GM15510 (cell line): Measurements from ENCODE around the gene CIITA.

Source experiments
- POLR2A ChIP-seq: IDR thresholded peaks from 3 replicates; pipeline ENCODE4 v1.6.1; 2011; ENCODE audit warnings: borderline replicate concordance; ENCODE audit not compliant: insufficient read length; ENCODE audit errors: extremely low read depth

CIITA gene

DNA sequence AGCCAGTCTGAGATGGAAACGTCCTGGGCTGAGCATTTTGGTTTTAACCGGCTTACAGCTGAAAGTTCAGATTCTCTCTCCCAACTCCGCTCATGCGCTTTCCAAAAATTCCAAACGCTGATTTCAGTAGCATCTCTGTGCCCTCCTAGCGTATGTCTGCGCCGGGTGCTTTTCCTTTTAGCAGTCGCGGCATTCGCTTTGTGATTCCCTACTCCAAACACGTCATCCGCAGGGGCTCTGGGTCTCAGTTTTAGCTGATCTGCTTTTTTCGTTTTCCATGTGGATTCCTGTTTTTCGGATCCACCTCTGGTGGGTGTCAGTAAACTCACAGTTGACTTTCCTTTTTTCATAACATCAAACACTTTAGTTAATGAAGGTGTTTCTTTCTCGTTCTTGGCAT lies 36.3 kb upstream of the CIITA start:
- no peak for TF ChIP-seq POLR2A

DNA sequence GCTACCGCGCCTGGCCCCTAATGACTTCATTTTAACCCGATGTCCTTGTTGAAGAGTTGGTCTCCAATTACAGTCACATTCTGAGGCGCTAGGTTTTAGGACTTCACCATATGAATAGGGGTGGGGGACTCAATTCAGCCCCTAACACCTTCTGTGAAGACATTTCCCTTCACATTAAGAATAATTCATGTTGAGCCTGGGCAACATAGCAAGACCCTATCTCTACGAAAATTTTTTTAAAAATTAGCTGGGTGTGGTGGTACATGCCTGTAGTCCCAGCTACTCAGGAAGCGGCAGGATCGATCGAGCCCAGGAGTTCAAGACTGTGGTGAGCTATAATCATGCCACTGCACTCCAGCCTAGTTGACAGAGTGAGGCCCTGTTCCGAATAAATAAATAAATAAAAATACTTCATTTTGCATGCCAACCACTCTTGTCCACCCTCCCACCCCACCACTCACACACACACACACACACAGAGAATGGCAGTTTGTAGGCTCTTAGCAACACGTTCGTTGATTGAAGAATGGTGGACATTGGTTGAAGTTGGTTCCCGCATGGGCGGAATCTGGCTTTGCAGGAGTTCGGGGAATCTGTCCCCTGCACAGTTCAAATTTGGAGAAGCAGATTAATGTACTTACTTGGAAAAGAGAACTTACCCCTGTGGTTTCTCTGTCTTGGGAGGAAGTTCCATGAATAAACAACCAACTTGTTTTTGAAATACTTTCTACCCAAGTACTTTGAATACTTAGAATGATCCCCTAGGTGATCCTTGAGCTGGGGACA lies 30.6 kb upstream of the CIITA start:
- no peak for TF ChIP-seq POLR2A

DNA sequence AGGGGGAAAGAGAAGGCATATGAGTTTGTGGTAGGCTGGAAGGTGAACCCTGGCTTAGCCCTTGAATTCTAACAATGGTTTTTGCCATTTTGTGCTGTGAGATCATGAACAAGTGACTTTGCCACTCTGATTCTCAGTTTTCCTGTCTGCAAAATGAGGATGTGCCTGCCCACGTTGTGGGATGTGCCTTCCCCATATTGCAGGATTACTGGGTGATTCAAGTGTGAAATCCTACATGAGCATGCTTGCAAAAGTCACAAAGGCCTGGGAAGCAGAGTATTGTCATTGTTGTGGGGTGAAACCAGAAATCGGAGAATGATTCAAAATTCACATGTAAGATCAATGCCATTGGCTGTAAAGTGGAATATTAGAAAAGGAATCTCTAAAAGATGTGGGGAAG lies 29.8 kb upstream of the CIITA start:
- no peak for TF ChIP-seq POLR2A

DNA sequence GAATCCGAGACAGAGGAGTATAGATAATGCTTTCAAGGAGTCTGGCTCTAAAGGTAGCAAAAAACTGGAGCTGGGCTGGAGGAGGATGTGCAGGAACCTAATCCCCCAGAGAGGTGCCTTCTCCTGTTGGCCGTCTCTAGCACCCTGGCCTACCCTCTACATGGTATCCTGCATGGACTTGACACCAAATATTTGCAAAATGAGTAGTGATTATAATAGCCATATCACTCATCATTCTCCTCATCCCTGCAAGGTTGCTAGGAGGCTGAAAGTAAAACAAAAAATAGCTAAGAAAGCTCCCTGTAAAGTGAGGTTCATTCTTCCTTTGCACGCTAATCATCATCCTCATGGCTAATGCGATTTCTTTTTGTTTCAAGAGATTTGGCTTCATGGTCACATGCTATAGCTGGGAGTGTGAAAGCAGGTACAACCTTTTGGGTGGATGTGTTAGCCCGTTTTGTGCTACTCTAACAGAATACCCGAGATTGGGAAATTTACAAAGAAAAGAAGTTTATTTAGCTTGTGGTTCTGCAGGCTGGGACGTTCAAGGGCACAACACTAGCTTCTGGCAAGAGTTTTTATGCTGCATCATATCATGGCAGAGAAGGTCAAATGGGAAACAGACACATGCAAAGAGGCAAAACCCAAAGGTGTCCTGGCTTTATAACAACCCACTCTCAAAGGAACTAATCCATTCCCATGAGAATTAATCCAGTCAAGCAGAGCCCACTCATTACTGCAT lies 27.1 kb upstream of the CIITA start:
- no peak for TF ChIP-seq POLR2A

DNA sequence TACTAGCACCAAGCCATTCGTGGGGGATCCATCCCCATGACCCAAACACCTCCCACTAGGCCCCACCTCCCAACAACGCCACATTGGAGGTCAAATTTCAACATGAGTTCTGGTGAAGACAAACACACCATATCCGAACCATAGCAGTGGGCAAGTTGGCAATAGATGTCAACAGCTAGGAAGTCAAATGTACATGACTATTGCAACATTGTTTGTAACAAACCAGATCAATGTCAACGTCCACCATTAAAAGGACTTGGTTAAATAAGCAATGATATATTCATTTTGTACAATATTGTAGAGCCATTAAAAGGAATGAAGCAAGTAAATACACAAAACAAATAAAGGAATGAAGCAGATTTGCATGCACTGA lies 26.5 kb upstream of the CIITA start:
- no peak for TF ChIP-seq POLR2A

DNA sequence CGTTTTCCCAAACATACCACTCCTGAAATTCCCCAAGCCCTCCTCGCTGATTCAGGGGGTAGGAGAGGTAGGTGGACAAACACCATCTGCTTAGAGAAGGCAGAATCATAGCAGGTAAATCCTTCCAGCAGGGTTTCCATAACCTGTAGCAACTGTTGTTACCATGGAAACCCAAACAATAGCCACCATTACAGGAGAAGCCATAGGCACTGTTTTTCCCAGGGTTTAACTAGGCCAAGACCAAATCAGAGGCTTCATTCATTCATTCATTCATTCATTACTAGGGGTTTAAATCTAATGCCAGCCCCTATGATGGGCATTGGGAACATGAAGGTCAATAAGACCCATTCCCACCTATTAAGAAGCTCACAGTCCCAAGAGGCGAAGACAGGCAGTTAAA lies 25.5 kb upstream of the CIITA start:
- TF ChIP-seq POLR2A, result no peak

DNA sequence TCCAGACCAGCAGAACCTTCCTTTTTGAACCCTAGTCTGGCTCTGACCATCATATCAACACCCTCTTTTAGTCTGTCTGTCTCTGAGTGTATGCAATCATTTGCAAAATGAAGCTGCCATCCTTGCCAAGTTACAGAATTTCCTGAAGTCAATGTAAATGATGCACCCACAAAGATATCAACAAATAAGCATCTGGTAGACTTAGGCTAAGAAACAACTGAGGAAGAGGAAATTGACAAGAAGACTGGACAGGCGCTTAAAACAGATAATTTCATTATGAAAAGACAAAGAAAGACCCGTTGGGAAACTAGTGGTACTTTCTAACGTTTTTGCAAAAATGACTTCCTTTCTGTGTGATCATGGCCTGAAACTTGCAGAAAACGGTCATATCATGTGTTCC lies 24.7 kb upstream of the CIITA start:
- no peak for TF ChIP-seq POLR2A

DNA sequence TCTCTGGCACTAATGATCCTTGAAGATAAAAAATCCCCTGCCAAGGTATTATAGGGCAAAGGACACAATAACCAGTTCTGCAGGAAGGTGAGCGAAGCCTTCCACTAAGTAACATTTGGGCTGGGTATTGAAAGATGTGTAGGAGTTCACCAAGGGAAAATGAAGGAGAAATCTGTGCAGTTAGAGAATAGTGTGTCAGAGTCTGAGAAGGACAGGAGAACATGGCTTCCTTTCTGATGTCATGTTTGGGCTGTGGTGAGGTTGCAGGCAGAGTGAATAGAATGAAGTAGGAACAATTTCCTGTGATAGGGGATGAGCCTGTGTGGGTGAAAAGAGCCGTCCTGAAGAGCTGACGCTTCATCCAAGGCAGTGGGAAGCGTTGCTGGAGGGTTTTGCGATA lies 24.1 kb upstream of the CIITA start:
- TF ChIP-seq POLR2A, result no peak

DNA sequence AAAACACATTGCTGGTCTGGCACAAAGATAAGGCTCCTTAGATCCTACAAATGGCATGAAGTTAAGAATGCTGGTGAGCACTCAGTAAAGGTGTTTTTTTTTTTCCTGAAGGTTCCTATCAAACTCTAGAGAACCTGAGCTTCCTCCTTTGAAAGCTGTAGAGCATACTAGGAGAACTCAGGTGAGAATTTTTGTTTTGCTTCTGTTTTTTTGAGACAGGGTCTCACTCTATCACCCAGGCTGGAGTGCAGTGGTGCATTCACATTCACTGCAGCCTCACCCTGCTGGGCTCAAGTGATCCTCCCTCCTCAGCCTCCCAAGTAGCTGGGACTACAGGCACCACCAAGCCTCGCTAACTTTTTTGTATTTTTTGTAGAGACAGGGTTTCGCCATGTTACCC lies 21.0 kb upstream of the CIITA start:
- no peak for TF ChIP-seq POLR2A

DNA sequence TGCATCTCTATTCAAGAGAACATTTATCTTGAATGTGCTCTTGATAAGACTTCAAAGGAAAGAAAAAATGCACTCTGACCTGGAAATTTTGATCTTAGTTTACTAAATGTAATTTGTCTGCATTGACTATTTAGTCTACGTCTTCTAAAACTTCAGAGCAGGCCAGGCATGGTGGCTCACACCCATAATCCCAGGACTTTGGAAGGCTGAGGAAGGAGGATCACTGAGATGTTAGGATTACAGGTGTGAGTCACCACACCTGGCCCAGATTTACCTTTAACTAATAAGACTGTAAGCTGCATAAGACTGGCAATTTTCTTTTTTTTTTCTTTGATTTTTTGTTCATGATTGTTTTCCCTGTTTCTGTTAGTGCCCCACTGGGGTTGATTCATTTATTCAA lies 18.8 kb upstream of the CIITA start:
- TF ChIP-seq POLR2A, result no peak

DNA sequence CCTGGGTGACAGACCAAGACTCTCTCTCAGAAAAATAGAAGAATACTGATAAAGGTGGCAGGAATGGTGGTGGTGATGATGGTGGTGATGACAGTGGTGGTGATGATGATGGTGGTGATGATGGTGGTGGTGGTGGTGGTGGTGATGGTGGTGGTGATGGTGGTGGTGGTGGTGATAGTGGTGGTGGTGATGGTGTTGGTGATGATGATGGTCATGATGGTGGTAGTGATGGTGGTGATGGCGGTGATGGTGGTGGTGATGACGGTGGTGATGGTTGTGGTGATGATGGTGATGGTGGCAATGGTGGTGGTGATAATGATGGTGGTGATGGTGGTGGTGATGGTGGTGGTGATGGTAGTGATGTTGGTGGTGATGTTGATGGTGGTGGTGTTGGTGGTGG lies 18.0 kb upstream of the CIITA start:
- TF ChIP-seq POLR2A, result no peak

DNA sequence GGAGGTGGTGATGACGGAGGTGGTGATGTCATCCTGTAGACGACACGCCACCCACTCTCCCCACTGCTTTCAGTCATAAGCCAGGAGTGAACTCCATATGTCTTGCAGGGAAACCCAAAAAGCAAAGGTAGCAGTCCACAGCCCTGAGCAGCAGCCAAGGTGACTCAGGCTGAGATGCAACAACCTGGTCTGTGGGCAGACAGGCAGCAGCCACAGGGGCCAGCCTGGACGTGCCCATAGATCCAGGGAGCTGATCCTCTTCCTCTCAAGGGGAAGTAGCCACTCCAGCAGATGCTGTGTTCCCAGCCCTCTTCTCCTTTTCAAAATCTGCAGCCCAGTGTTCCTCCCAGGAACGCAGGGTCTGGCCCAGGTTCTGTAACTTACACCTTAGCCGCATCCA lies 17.3 kb upstream of the CIITA start:
- no peak for TF ChIP-seq POLR2A

DNA sequence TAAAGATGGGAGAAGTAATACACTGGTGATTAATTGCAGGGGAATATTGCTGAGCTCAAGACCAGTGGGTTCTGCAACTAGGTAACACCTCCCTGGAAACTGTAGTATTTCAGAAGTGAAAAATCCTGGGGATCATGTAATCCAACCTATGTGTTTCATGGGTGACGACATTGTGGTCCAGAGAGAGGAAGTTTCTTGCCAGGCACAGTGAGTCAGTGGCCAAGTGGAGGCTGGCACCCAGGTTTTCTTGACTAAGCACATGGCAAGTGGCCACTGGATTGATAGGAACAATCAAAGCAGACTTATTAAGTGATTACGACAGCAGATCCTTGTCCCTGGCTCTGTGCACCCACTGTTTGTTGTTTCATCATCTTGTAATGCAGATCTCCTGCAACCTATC lies 14.6 kb upstream of the CIITA start:
- TF ChIP-seq POLR2A, result no peak

DNA sequence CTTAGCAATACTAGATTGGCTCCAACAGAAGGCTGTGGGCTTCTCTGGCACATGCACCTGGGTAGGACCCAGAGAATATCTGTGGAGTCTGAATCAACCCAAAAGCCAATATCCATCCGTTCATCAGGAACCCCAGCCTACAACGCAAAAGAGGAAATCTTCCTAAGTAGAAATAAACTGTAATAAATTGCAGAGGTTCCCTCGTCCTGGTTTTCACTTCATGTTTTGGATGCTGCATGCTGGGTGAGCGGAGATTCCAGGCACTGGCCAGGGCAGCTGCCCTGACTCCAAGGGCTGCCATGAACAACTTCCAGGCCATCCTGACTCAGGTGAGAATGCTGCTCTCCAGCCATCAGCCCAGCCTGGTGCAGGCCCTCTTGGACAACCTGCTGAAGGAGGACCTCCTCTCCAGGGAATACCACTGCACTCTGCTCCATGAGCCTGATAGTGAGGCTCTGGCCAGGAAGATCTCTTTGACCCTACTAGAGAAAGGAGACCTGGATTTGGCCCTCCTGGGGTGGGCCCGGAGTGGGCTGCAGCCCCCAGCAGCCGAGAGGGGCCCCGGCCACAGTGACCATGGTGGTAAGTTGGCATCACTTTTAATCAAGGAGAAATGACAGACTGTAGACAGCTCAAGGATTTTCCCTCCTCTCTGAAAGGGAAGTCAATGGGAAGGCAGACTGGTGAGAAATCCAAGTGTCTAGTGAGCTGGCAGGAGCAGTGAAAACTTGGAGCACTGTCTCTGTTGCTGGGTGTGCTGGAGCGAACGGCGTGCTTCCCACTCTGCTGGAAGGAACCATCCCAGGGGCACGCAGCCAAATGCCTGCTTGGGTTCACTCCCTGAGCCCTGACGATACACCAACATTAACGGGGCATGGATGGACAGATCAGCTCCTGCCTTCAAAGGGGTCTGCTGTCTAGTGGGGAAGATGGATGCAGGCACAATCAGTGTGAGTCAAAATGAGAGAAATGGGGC lies 10.7 kb upstream of the CIITA start:
- TF ChIP-seq POLR2A, result no peak

DNA sequence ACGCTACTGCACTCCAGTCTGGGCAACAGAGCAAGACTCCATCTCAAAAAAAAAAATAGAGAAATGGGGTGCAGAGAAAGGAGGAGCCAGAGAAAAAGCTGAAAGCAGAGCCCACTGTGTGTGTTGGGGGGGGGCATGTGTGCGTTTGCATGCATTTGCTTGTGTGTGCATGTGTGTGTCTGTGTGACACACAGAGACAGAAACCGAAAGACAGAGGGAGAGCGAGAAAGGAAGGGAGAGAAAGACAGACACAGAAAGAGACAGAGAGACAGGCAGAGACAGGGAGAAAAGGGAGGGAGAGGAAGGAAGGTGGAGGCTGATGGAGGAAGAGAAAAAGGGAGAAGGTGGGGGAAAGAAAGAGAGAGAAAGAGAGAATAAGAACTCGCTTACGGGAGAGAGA lies 9.8 kb upstream of the CIITA start:
- TF ChIP-seq POLR2A, result no peak
